CD4-positive, alpha-beta T cell (primary cell): ENCODE data around the gene ST3GAL5. TPM values are rescaled to one million over a fixed set of nuclear protein-coding genes. Genes with fewer than 3 reads are reported as not detected.

Experiments
- ATAC-seq: fragments of 200-7000 bp; cut with Tn5 transposase; one replicate; pipeline ENCODE4 v1.10.0; 2022; ENCODE audit warnings: mild to moderate bottlenecking; ENCODE audit not compliant: poor library complexity
- CTCF ChIA-PET: fragments of 350-600 bp; sonication (Branson Sonifier 250); formaldehyde crosslinking; loops from one replicate; lab custom pipeline; 2021; ENCODE audit warnings: antibody characterized with exemption, inconsistent platforms; lab: Charles Lee
- POLR2A ChIA-PET: fragments of 350-600 bp; sonication (Branson Sonifier 250); formaldehyde crosslinking; loops from one replicate; lab custom pipeline; 2021; ENCODE audit warnings: antibody characterized with exemption, inconsistent platforms; lab: Charles Lee
- DNase-seq, 14 experiments: peaks; one replicate each; pipeline ENCODE4 v3.0.0-alpha.2; 2013 to 2020; ENCODE audit warnings: mixed read lengths in 2 of 14
- H3K27ac ChIP-seq, 2 donors: one replicate each; pipeline versions ENCODE4 v1.5.1 to v1.7.0; 2013; ENCODE audit warnings: low read length in 2 of 2, low read depth in 1 of 2, mild to moderate bottlenecking in 1 of 2
- H3K27me3 ChIP-seq, 2 experiments: 1 replicate in 1 of 2; 2 replicates in 1 of 2; pipeline versions ENCODE4 v1.6.1 to v1.7.0; 2013; ENCODE audit warnings: low read length in 2 of 2, control low read depth in 1 of 2, mild to moderate bottlenecking in 1 of 2, moderate library complexity in 1 of 2; ENCODE audit not compliant: insufficient read depth in 2 of 2, control insufficient read depth in 1 of 2
- H3K36me3 ChIP-seq: one replicate; pipeline ENCODE4 v1.6.1; 2013; ENCODE audit warnings: low read length, control low read depth; ENCODE audit not compliant: insufficient read depth
- H3K4me1 ChIP-seq: one replicate; pipeline ENCODE4 v1.6.1; 2013; ENCODE audit warnings: low read length, control low read depth; ENCODE audit not compliant: insufficient read depth
- H3K4me3 ChIP-seq: one replicate; pipeline ENCODE4 v1.5.1; 2013; ENCODE audit warnings: mild to moderate bottlenecking, low read length, moderate library complexity
- H3K9me3 ChIP-seq, 2 experiments: 1 replicate in 1 of 2; 2 replicates in 1 of 2; pipeline versions ENCODE4 v1.6.1 to v1.7.0; 2013; ENCODE audit warnings: low read length in 2 of 2, mild to moderate bottlenecking in 2 of 2, control low read depth in 1 of 2, moderate library complexity in 1 of 2; ENCODE audit not compliant: control insufficient read depth in 1 of 2, insufficient read depth in 1 of 2
- H3K27ac Mint-ChIP-seq: one replicate; pipeline ENCODE4 v1.8.0; 2020; ENCODE audit warnings: mixed read lengths
- H3K27me3 Mint-ChIP-seq: one replicate; pipeline ENCODE4 v1.8.0; 2021; ENCODE audit warnings: mixed read lengths
- H3K36me3 Mint-ChIP-seq: one replicate; pipeline ENCODE4 v1.8.0; 2021; ENCODE audit warnings: low read depth, mixed read lengths
- H3K4me1 Mint-ChIP-seq: one replicate; pipeline ENCODE4 v1.8.0; 2021; ENCODE audit warnings: low read depth, mixed read lengths
- H3K4me3 Mint-ChIP-seq: one replicate; pipeline ENCODE4 v1.8.0; 2020; ENCODE audit warnings: mild to moderate bottlenecking, mixed read lengths
- H3K9me3 Mint-ChIP-seq: one replicate; pipeline ENCODE4 v1.8.0; 2020; ENCODE audit warnings: mixed read lengths
- CTCF ChIP-seq: fragments of 200-600 bp; IDR thresholded peaks from one replicate; pipeline ENCODE4 v1.8.0; 2022; ENCODE audit warnings: antibody characterized with exemption, mild to moderate bottlenecking
- intact Hi-C, 2 experiments: fragments of 100-400 bp; cut with DNase I in 1 of 2; cut with micrococcal nuclease in 1 of 2; formaldehyde crosslinking; loops; one replicate each; pipeline versions ENCODE4 v1.15.1 to v1.9.0; 2023 to 2025; cut with DNase I, micrococcal nuclease
- total RNA-seq, 174 experiments: library from RNA in 2 of 174; stranded (reverse) in 2 of 174; gene quantifications; one replicate each; pipeline ENCODE4 v1.2.3 and lab custom pipeline; 2021 to 2026

Gene ST3GAL5
- total RNA-seq, 2 experiments from 2014 or later: 76.7 to 77.8 TPM

- Histone ChIP-seq H3K36me3 (no peaks in the 10 kb centered on the region), H3K9me3 (no peaks in the 10 kb centered on the region), H3K27me3 (no peaks in the 10 kb centered on the region), H3K4me3 (no peak overlapping the region), H3K27ac (no peak overlapping the region), H3K4me1 (peaks cover 4% of the 10 kb centered on the region)
- Mint-ChIP-seq H3K9me3 (no peaks in the 10 kb centered on the region), H3K27ac (no peak overlapping the region), H3K36me3 (no peaks in the 10 kb centered on the region), H3K27me3 (peaks cover 14% of the 10 kb centered on the region), H3K4me1 (no peaks in the 10 kb centered on the region), H3K4me3 (no peak overlapping the region)
- no peak for TF ChIP-seq CTCF
- no peak for DNase-seq
- CTCF ChIA-PET: no interaction called here
- intact Hi-C loops: no loop called here
- POLR2A ChIA-PET: no interaction called here
- ATAC-seq: no peak
Measured at GRCh38 chr2:85812094-85812735, 76.6 kb downstream of the ST3GAL5 start.

DNA sequence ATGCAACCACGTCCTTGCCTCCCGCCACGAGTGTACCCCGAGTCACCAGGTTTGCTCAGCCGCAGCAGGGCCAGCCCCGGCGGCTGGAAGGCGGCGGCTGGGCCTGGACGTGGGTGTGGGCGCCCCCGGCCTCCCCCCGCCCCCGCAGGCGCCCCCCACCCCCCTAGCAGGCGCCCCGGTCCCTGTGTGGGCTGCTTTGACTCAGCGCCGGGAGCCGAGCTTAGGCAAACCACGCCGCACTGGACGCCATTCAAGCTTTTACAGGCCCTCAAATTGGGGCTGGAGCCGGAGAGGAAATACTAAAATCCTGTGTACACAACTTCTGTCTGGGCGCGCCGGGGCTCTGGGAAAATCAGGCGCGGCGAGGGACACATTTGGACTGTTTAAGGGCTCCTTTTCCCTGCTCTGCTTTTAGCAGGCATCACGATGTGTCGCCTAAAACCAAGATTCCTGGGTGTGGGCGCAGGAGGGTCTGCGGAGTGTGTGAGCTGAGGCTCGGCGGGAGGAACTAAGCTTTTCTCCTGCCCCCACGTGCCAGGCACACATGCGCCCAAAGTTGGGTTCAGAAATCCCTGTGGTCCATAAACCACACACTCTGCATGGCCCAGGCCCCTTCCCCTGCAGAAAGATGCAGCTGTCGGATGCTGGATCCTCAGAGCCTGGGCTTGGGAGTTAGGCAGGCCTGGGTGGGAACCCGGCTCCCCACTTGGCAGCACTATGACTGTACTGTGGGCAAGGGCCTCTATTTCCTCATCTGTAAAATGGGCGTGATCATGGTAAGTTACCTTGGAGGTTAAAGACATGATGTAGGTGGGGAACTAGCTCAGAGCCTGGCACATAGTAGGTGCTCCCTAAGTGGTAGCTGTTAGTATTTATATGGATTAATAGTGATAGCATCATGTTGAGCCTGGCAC lies 77.4 kb downstream of the ST3GAL5 start:
- H3K36me3 ChIP-seq: no peaks in the 10 kb centered on the region
- DNase-seq (no peak), ATAC-seq (no peak)
- H3K27ac Mint-ChIP-seq: no peak overlapping the region
- no peaks in the 10 kb centered on the region for H3K9me3 Mint-ChIP-seq
- H3K27ac ChIP-seq: no peak overlapping the region
- CTCF ChIA-PET: no interaction called here
- TF ChIP-seq CTCF: no peak
- peaks cover 4% of the 10 kb centered on the region for H3K4me1 ChIP-seq
- H3K4me1 Mint-ChIP-seq: no peaks in the 10 kb centered on the region
- H3K9me3 ChIP-seq: no peaks in the 10 kb centered on the region
- H3K27me3 ChIP-seq: no peaks in the 10 kb centered on the region
- H3K4me3 Mint-ChIP-seq: no peak overlapping the region
- POLR2A ChIA-PET: no interaction called here
- intact Hi-C loops: no loop called here
- peaks cover 14% of the 10 kb centered on the region for H3K27me3 Mint-ChIP-seq
- H3K4me3 ChIP-seq: no peak overlapping the region
- no peaks in the 10 kb centered on the region for H3K36me3 Mint-ChIP-seq

DNA sequence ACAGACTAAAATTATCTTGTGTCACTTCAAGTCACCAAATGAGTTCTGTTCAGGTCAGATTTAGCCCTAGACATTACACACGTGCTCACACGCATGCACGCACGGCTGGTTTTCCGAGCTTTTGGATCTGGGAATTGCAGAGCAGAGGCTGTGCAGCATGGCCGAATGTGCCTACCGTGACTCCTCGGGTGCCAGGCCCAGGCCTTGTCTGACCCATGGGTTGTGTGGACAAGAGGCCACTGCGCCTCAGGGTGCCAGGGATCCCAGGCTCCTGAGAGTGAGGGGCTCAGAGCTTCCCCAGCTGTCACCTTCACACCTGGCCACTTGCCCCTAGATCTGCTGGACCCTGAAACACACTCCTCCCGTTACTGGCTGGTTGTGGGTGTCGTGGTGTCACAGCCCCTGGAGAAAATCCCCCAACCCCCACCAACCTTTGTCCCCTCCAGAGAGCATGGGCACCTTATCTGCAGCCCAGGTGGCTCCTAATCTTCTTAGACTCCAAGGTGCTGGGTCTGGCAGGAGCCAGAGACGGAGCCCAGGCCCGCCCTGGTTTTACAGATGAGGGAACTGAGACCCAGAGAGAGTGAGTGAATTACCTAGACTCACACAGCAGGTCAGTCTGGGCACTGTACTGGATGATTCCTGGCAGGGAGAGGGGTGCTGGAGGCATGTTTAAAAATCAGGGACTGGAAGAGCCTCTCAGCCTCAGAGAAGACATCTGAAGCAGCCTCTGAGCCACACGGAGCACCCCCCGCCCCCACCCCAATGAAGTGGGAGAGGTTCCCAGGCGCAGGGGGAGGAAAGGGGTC lies 78.2 kb downstream of the ST3GAL5 start:
- intact Hi-C loops: no loop called here
- Histone ChIP-seq H3K27me3 (no peaks in the 10 kb centered on the region), H3K9me3 (no peaks in the 10 kb centered on the region), H3K4me1 (peaks cover 4% of the 10 kb centered on the region), H3K4me3 (no peak overlapping the region), H3K27ac (no peak overlapping the region), H3K36me3 (no peaks in the 10 kb centered on the region)
- H3K4me3 Mint-ChIP-seq: no peak overlapping the region
- H3K27ac Mint-ChIP-seq: no peak overlapping the region
- no peaks in the 10 kb centered on the region for H3K9me3 Mint-ChIP-seq
- ChIA-PET CTCF (no interaction called here), POLR2A (no interaction called here)
- TF ChIP-seq CTCF: no peak
- peaks cover 14% of the 10 kb centered on the region for H3K27me3 Mint-ChIP-seq
- DNase-seq (no peak), ATAC-seq (no peak)
- H3K36me3 Mint-ChIP-seq: no peaks in the 10 kb centered on the region
- no peaks in the 10 kb centered on the region for H3K4me1 Mint-ChIP-seq
